OCI-LY1 (cell line): ENCODE results near the gene PRR18.

Experiments used
- H2AFZ ChIP-seq: fragments of 200-600 bp; sonication (generic), shearing (Covaris generic); 2 replicates; pipeline ENCODE4 v1.6.0; 2014; ENCODE audit warnings: antibody characterized with exemption, mild to moderate bottlenecking, low read length
- H3F3A ChIP-seq: fragments of 200-600 bp; sonication (generic), shearing (Covaris generic); 2 replicates; pipeline ENCODE4 v1.6.0; 2014; ENCODE audit warnings: mild to moderate bottlenecking, antibody characterized with exemption, low read length, moderate library complexity; ENCODE audit not compliant: insufficient read depth
- H3K27ac ChIP-seq: fragments of 200-600 bp; sonication (generic); 2 replicates; pipeline ENCODE4 v1.5.1; 2014; ENCODE audit warnings: low read length, mixed run types, mild to moderate bottlenecking, low read depth; ENCODE audit not compliant: poor library complexity, severe bottlenecking
- H3K27me3 ChIP-seq: fragments of 200-600 bp; sonication (generic); 2 replicates; pipeline ENCODE4 v1.6.0; 2014; ENCODE audit warnings: antibody characterized with exemption, mild to moderate bottlenecking, low read length, moderate library complexity; ENCODE audit not compliant: insufficient read depth
- H3K36me3 ChIP-seq: fragments of 200-600 bp; sonication (generic); 2 replicates; pipeline ENCODE4 v1.6.1; 2014; ENCODE audit warnings: mild to moderate bottlenecking, antibody characterized with exemption, low read length, moderate library complexity, mixed read lengths; ENCODE audit not compliant: insufficient read depth
- H3K4me1 ChIP-seq: fragments of 200-600 bp; sonication (generic); 2 replicates; pipeline ENCODE4 v1.5.1; 2014; ENCODE audit warnings: mild to moderate bottlenecking, low read length, moderate library complexity; ENCODE audit not compliant: insufficient read depth, severe bottlenecking
- H3K4me2 ChIP-seq: fragments of 200-600 bp; sonication (generic), shearing (Covaris generic); 2 replicates; pipeline ENCODE4 v1.6.1; 2014; ENCODE audit warnings: low read length
- H3K4me3 ChIP-seq: fragments of 200-600 bp; sonication (generic); 2 replicates; pipeline ENCODE4 v1.5.1; 2014; ENCODE audit warnings: low read length, low read depth, mild to moderate bottlenecking, mixed read lengths; ENCODE audit not compliant: poor library complexity, severe bottlenecking
- H3K79me2 ChIP-seq: fragments of 200-600 bp; shearing (Covaris generic); 2 replicates; pipeline ENCODE4 v1.6.1; 2016; ENCODE audit warnings: mixed run types, low read length, mixed read lengths; ENCODE audit not compliant: insufficient read depth
- H3K9ac ChIP-seq: fragments of 200-600 bp; sonication (generic), shearing (Covaris generic); 2 replicates; pipeline ENCODE4 v1.6.1; 2014; ENCODE audit warnings: mild to moderate bottlenecking, low read length, mixed read lengths
- H3K9me2 ChIP-seq: fragments of 200-600 bp; sonication (generic), shearing (Covaris generic); 2 replicates; pipeline ENCODE4 v1.6.1; 2014; ENCODE audit warnings: low read depth, mild to moderate bottlenecking, low read length, mixed read lengths
- H3K9me3 ChIP-seq: fragments of 200-600 bp; shearing (Covaris generic); 2 replicates; pipeline ENCODE4 v1.6.1; 2014; ENCODE audit warnings: low read length, mixed read lengths
- H4K20me1 ChIP-seq: fragments of 200-600 bp; sonication (generic), shearing (Covaris generic); 2 replicates; pipeline ENCODE4 v1.6.0; 2016; ENCODE audit warnings: mild to moderate bottlenecking, low read length; ENCODE audit not compliant: insufficient read depth
- EZH2 ChIP-seq: fragments of 200-600 bp; sonication (generic), shearing (Covaris generic); IDR thresholded peaks from 2 replicates; pipeline ENCODE4 v1.8.0; 2017; ENCODE audit warnings: borderline replicate concordance, mixed run types, mild to moderate bottlenecking, antibody characterized with exemption, low read length, moderate library complexity, mixed read lengths
- TF ChIP-seq, protein P1 (sequence below): fragments of 200-600 bp; sonication (generic), shearing (Covaris generic); IDR thresholded peaks from 2 replicates; pipeline ENCODE4 v1.5.1; 2017; ENCODE audit warnings: mild to moderate bottlenecking, antibody characterized with exemption, low read length, moderate library complexity, mixed read lengths

PRR18 gene

DNA sequence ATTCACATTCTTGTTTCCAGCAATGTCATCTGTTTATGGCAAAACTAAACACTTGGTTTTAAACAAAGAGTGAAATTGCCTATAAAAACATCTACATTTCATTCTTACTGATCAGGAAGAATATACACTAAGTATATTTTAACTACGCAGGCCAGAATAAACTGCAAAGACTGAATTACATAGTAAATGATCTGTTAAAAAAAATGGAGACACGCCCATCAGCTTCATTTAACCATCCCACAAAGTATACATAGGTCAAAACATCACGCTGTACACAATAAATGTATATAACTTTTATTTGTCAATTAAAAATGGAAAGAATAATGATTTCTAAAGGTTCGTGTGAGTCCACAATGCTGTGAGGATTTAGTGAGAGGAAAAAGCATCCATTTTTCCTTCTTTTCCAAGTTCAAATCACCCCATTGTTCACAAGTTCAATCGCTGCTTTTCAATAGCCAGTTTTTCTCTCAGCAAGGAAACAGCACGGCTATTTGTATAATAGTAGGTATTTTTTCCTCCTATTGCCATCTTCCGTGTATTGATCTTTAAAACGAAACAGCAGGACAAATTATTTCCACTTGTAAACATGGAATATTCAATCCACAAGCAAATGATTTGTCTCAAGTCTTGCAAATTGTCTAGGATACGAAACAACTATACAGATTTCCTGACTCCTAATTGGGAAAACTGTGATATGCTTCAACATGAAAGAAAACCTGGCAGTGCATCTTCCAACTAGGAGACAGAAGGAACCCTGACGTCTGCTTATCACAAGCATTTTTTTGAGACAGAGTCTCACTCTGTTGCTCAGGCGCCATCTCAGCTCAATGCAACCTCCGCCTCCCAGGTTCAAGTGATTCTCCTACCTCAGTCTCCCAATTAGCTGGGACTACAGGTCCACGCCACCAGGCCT is 23.6 kb upstream of the PRR18 start:
- H3K36me3 ChIP-seq = peaks cover 40% of the 10 kb centered on the region
- 0 out of 2 replicates have a peak, but pooled peaks cover 3% of the 10 kb centered on the region for H4K20me1 ChIP-seq
- no peak overlapping the region for H3K27ac ChIP-seq
- peaks cover 21% of the 10 kb centered on the region for H3K79me2 ChIP-seq
- H3K4me3 ChIP-seq = no peak overlapping the region
- H3F3A ChIP-seq = no peaks in the 10 kb centered on the region
- H3K9me3 ChIP-seq = no peaks in the 10 kb centered on the region
- no peaks in the 10 kb centered on the region for H3K27me3 ChIP-seq
- H3K4me1 ChIP-seq = peaks cover 28% of the 10 kb centered on the region
- no peak overlapping the region for H3K9ac ChIP-seq
- no peak overlapping the region for H3K4me2 ChIP-seq
- TF ChIP-seq, protein P1, sequence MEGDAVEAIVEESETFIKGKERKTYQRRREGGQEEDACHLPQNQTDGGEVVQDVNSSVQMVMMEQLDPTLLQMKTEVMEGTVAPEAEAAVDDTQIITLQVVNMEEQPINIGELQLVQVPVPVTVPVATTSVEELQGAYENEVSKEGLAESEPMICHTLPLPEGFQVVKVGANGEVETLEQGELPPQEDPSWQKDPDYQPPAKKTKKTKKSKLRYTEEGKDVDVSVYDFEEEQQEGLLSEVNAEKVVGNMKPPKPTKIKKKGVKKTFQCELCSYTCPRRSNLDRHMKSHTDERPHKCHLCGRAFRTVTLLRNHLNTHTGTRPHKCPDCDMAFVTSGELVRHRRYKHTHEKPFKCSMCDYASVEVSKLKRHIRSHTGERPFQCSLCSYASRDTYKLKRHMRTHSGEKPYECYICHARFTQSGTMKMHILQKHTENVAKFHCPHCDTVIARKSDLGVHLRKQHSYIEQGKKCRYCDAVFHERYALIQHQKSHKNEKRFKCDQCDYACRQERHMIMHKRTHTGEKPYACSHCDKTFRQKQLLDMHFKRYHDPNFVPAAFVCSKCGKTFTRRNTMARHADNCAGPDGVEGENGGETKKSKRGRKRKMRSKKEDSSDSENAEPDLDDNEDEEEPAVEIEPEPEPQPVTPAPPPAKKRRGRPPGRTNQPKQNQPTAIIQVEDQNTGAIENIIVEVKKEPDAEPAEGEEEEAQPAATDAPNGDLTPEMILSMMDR = no peak
- no peak for TF ChIP-seq EZH2
- no peaks in the 10 kb centered on the region for H3K9me2 ChIP-seq
- no peak overlapping the region for H2AFZ ChIP-seq

DNA sequence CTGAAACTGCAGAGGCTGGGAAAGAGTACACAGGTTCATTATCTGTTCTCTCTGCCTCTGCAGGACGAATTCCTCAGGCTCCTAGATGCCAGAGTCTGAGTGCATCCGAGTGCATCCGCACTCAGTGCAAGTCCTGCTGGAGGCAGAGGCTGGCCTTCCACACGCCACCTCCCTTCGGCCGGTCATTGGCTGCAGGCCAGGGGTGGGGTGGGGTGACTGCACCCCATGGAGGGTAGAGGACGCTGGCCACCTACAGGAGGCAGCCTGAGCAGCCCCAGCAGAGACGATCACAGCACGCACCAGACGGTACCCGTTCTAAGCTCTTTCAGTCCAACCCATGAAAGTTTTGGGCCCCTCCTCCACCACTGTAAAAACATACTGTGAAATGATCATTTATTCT is 22.4 kb upstream of the PRR18 start:
- Histone ChIP-seq H3F3A (no peaks in the 10 kb centered on the region), H3K4me2 (no peak overlapping the region), H3K79me2 (peaks cover 21% of the 10 kb centered on the region)

DNA sequence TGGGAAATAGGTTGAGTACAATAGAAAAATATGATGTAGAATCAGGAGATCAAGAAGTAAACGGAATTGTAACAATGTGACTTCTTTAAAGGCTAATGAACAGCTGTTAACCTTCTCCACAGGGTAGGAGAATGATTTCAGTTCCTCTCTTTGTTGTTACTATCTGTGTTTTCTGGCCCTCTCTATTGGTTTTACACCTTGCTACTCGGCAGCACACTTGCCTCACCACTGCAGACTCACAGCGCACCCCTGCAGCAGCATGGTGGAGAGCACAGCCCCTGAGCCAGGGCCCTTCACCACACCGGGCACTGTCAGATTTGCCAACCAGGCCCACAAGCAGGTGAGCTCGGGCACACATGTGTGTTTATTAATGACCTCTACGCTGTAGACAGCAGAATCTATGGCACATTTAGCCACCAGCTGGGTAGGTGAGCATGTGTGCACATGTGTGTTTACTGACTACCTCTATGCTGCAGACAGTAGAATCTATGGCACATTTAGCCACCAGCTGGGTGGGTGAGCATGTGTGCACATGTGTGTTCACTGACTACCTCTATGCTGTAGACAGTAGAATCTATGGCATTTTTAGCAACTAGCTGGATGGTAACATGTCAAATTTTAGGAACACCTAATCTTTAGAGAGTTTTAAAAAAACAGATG is 17.3 kb upstream of the PRR18 start:
- no peaks in the 10 kb centered on the region for H3K27me3 ChIP-seq
- no peaks in the 10 kb centered on the region; the same call in 1 of the 2 replicates for H3K79me2 ChIP-seq
- peaks cover 6% of the 10 kb centered on the region for H3K4me1 ChIP-seq
- no peaks in the 10 kb centered on the region for H4K20me1 ChIP-seq
- TF ChIP-seq, protein P1 = no peak
- TF ChIP-seq EZH2 = no peak
- H3K9me3 ChIP-seq = no peaks in the 10 kb centered on the region
- H3K4me3 ChIP-seq = no peak overlapping the region
- no peak overlapping the region for H3K27ac ChIP-seq
- H3K4me2 ChIP-seq = no peak overlapping the region
- H2AFZ ChIP-seq = no peak overlapping the region
- no peaks in the 10 kb centered on the region for H3K9me2 ChIP-seq
- H3K9ac ChIP-seq = no peak overlapping the region
- H3K36me3 ChIP-seq = peaks cover 50% of the 10 kb centered on the region
- no peaks in the 10 kb centered on the region for H3F3A ChIP-seq

More for the DNA sequence above, 22.4 kb upstream of the PRR18 start:
- Histone ChIP-seq H3K9ac (no peak overlapping the region), H3K27ac (no peak overlapping the region), H2AFZ (no peak overlapping the region), H3K9me2 (no peaks in the 10 kb centered on the region), H3K4me1 (peaks cover 24% of the 10 kb centered on the region), H3K9me3 (no peaks in the 10 kb centered on the region), H4K20me1 (0 out of 2 replicates have a peak, but pooled peaks cover 3% of the 10 kb centered on the region), H3K36me3 (peaks cover 39% of the 10 kb centered on the region), H3K27me3 (no peaks in the 10 kb centered on the region), H3K4me3 (no peak overlapping the region)
- TF ChIP-seq EZH2 = no peak
